Activated CD8-positive, alpha-beta memory T cell treated with anti-CD3 and anti-CD28 coated beads for 4 hours (primary cell): Measurements from ENCODE around the gene LEMD1.
"Not testable (repeated sequence)": the region's sequence is repeated elsewhere in the genome, so short reads cannot be mapped to it uniquely, and the experiment has no call there.

Source experiments
- DNase-seq, 2 donors: peaks; one replicate each; pipeline ENCODE4 v3.0.0-alpha.2; 2020; ENCODE audit warnings: low read depth in 2 of 2

Gene LEMD1

GRCh38 chr1:205381305-205381704, 40.6 kb downstream of the LEMD1 start:
- no peak for DNase-seq

- DNase-seq, result no peak
Measured at GRCh38 chr1:205380882-205381281, 41.0 kb downstream of the LEMD1 start.

GRCh38 chr1:205379056-205379455, 42.8 kb downstream of the LEMD1 start:
- no peak for DNase-seq

- no peak for DNase-seq
Measured at GRCh38 chr1:205377355-205377754, 44.5 kb downstream of the LEMD1 start.

GRCh38 chr1:205376739-205377138, 45.1 kb downstream of the LEMD1 start:
- no peak for DNase-seq

- no peak for DNase-seq
Measured at GRCh38 chr1:205375835-205376545, 45.9 kb downstream of the LEMD1 start.

GRCh38 chr1:205374210-205375078, 47.4 kb downstream of the LEMD1 start:
- DNase-seq, result no peak

- DNase-seq, result no peak
Measured at GRCh38 chr1:205373798-205374175, 48.1 kb downstream of the LEMD1 start.

- no peak for DNase-seq
Measured at GRCh38 chr1:205373022-205373797, 48.6 kb downstream of the LEMD1 start.

GRCh38 chr1:205371871-205372660, 49.8 kb downstream of the LEMD1 start:
- no peak for DNase-seq

GRCh38 chr1:205370780-205371179, 51.1 kb downstream of the LEMD1 start:
- DNase-seq, result no peak

- DNase-seq, result no peak
Measured at GRCh38 chr1:205369701-205370123, 52.1 kb downstream of the LEMD1 start.

- DNase-seq, result no peak
Measured at GRCh38 chr1:205368478-205368877, 53.4 kb downstream of the LEMD1 start.

GRCh38 chr1:205365945-205366463, 55.9 kb downstream of the LEMD1 start:
- DNase-seq, result no peak

- not testable (repeated sequence) for DNase-seq
Measured at GRCh38 chr1:205365086-205365485, 56.8 kb downstream of the LEMD1 start.

- no peak for DNase-seq
Measured at GRCh38 chr1:205360891-205361290, 61.0 kb downstream of the LEMD1 start.

GRCh38 chr1:205359771-205360565, 61.9 kb downstream of the LEMD1 start:
- no peak for DNase-seq

GRCh38 chr1:205358579-205358978, 63.3 kb downstream of the LEMD1 start:
- no peak for DNase-seq

- DNase-seq, result no peak
Measured at GRCh38 chr1:205357567-205357966, 64.3 kb downstream of the LEMD1 start.

GRCh38 chr1:205356440-205357139, 65.3 kb downstream of the LEMD1 start, which contains the start of gene KLHDC8A:
TSS of gene KLHDC8A (minus strand) at chr1:205356922. CDS start at chr1:205343604, 13,318 bp downstream.
- no peak for DNase-seq
